HG03342 (cell line): Measurements from ENCODE around the gene COL5A1.
"Not testable (repeated sequence)": the region's sequence is repeated elsewhere in the genome, so short reads cannot be mapped to it uniquely, and the experiment has no call there.

Source experiments
- ATAC-seq: cut with Tn5 transposase; IDR thresholded peaks from one replicate; pipeline ENCODE4 v1.9.1; 2021; ENCODE audit warnings: mild to moderate bottlenecking, moderate library complexity; ENCODE audit not compliant: unreplicated experiment

Gene COL5A1

DNA sequence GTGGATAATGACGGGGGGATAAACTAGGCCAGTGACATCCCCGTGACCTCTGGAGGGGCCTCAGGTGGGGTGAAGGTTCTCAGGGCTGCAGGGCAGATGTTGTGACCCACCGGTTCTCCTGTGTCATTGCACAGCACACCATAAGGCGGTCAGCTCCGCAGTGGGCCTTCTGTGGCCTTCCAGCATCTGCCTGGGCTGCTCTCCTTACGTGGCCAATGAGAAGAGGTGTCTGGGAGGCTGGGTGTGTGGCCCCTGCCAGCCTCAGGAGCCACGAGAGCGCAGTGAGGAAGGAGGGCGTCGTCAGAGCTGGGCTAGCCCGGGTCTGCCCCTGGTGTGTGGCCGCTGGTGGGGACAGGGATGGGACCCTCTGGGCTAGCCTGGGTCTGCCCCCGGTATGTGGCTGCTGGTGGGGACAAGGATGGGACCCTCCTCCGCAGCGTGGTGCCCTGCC lies 48.7 kb downstream of the COL5A1 start:
- no peak for ATAC-seq

DNA sequence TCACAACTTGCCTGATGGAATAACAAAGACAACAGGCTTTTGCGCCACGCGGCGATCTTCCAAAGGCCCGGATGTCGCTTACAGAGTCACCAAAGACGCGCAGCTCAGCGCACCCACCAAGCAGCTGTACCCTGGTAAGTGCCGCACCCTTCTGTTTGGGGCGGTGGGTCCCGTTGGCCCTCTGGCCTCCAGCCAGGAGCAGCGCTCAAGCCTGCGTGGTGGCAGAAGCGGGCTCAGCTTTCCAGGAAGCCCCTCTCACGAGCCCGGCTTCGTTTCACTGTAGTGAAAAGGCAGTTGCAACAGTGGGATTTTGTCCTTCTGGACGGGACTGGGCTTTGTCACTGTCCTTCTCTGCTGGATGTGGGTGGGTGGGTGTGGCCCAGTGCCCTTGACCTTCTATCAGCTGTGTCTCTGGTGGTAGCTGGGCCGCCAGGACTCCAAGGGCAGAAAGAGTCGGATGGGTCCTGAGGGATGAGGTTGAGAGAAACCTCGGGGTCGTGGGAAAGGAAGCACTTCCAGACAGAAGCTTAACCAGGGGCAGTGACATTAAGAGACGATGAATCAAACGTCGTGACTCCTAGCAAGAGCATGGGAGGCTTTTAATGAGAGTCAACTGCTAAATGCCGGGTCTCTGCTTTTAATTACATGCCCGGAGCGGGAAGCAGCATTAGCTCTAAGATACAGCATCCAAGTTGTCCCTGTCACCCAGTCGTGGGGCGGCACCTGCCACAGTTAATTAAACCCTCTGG lies 49.5 kb downstream of the COL5A1 start:
- no peak for ATAC-seq

DNA sequence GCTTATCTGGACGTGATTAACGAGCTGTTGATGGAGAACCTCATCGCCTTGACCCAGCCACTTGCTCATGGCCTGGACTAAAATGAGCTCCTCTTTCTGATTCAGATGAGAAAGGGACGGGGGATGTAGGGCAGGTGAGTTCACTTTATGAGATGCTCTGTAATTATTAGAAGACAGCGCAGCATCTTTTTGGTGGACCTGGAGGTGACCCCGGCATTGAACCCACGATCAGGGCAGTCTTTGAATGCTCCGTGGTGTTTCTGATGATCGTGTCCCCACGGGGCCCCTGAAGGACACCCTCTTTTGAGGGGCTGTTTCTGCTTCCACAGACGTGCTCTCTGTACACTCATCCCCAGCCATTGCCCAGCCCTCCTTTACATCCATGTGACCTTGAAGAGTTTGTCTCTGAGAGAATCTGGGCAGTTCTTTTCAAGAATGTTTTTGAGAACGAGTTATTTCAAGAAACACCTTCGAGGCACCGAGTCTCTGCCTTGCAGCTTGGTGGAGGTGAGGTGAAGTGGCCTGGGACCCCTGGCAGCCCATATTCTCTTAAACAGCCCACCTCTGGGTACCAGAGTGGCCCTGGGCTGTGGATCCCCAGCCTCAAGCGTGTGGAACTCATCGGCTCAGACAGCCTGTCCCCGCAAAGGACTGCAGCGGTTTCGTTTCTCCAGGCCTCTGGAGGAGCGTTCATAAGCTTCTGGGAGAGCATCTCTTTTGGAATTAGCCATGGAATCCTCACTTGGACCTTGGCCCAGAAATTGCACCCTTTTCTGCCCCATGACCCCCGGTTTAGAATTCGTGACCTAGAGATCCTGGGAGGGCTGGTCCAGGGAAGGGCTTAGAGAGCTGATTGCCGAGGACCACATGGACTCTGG lies 50.3 kb downstream of the COL5A1 start:
- ATAC-seq: no peak

DNA sequence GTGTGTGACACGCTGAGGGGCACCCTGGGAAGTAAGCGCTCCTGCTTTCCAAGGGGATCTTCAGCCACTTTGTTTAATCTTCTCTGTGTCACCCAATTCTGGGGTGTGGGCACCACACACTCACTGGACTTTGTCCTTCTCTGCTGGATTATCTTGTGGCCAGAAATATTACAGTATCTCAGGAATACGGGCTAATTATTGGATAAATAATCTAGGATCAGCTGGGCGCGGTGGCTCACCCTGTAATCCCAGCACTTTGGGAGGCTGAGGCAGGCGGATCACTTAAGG lies 50.9 kb downstream of the COL5A1 start:
- no peak for ATAC-seq

DNA sequence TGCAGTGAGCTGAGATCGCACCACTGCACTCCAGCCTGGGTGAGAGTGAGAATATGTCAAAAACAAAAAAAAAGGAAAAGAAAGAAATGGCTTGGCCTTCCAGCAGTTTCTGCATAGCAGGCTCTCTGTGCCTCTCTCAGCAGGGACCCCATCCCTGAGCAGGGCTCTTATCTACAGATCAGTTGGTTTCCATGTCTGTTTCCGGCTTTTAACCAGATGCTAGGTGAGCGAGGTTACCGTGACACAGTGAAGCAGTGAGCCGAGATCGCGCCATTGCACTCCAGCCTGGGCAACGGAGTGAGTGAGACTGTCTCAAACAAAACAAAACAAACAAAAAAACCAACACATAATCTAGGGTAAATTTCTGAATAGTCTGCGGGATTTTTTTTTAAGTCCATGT lies 51.4 kb downstream of the COL5A1 start:
- no peak for ATAC-seq

DNA sequence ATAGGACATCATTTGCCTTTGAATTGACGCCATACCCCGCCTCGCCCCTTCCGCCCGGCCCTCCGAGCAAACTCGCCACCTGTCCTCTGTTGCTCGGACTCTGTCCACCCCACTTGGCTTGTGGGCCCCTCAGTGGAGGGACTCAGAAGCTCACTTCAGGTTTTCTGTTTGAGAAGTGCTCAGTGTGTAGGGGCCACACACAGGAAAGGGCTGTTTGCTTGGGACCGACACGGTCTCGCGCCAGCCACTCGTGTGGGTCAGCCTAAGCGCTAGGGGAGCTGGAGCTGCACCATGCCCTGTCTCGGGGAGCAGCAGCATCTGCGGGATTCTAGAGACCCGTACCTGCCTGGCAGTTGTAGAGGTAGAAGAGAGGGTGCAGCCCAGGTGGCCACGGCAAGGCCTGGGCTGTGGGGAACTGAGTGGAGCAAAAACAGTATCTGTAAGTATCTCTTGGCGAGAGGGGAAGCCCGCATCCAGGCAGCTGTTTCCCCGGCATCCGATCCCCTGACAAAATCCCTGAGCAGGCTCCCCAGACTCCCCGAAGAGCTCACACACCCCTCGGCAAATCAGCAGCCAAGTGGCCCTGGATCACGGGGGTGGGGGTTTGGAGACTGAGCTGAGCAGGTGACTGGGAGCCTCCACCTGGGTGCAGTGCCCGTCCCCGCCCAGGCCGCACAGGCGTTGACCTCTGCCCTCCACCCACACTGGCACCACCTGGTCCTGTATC lies 52.2 kb downstream of the COL5A1 start:
- ATAC-seq: no peak

DNA sequence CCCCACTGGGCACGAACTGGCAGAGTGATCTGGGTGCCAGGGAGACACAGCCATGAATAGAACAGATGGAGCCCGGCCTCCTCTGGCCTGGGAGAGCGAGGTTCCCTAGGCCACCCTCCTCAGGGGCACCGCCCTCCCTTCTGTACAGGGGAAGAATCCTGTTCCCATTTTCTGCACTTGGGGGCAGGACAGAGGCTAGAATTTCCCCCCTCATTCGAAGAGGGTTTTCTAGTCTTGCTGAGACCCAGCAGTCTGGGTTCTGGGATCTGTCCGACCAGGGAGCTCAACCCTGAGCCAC lies 52.7 kb downstream of the COL5A1 start:
- no peak for ATAC-seq

DNA sequence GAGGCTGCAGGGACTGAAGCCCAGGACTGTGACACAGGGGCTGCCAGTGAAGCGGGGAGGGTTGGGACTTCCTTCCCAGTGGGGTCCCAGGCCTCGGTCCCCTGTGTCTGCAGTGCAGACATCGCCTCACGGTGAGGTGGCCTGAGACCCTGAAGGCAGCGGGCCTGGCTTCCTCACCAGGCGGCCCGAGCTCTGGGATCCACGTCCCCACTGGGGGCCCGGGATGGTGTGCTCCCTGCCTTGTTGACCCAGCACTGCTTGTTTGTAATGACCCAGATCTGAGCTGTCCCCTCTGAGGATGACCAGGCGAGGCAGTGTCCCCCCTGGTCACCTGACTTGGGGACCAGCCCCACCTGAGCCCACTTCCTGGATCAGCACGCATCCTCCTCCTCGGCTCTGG lies 53.1 kb downstream of the COL5A1 start:
- no peak for ATAC-seq

DNA sequence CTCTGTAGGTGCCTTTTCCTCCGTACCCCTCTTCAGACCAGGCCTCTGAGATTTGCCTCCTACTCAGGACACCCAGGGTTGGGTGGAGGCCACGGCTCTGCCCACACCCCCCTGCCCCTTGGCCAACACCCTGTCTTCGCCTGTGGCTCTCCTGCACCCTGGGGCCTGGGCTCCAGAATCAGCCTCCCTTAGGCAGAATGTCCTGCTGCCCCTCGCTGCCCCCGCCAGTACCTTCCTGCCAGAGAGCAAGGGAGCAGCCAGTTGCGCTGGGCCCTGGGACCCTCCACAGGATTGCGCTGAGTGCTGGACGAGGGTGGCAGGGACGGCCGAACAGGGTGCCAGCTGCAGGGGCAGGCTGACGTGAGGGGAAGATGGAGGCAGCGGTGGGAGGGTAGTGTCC lies 53.5 kb downstream of the COL5A1 start:
- no peak for ATAC-seq

DNA sequence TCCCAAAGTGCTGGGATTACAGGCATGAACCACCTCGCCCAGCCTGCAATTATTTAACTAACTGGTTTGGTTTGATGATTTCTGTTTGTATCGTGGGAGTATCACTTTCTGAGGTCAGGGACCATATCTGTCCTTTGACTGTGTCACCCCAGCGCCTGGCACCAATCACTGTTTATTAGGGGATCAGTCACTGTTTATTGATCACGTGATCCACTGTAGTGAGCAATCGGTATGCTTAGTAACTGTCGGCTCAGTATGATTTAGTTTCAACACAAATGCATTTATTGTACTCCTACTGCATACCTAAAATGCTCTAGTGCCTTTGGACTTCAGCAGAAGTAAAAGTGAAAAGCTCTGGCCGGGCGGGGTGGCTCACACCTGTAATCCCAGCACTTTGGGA lies 54.8 kb downstream of the COL5A1 start:
- ATAC-seq: no peak

DNA sequence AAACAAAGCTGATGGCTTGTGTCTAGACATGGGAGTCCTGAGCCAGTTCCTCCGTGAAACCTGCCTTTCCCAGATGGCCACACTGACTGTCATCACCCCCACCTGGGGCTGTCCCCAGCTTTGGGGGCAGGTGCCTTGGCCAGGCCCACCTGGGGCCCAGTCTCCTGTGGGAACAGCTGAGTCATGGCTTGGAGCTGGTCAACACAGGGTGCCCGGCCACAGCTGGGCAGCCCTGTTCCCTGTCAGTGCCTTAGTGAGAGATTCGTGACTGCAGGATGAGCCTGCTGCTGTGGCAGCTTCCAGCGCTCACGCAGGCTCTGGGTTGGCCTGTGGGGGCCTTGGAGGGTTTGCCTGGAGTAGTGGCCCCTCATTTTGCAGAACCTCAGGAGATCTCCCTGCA lies 56.5 kb downstream of the COL5A1 start:
- no peak for ATAC-seq

DNA sequence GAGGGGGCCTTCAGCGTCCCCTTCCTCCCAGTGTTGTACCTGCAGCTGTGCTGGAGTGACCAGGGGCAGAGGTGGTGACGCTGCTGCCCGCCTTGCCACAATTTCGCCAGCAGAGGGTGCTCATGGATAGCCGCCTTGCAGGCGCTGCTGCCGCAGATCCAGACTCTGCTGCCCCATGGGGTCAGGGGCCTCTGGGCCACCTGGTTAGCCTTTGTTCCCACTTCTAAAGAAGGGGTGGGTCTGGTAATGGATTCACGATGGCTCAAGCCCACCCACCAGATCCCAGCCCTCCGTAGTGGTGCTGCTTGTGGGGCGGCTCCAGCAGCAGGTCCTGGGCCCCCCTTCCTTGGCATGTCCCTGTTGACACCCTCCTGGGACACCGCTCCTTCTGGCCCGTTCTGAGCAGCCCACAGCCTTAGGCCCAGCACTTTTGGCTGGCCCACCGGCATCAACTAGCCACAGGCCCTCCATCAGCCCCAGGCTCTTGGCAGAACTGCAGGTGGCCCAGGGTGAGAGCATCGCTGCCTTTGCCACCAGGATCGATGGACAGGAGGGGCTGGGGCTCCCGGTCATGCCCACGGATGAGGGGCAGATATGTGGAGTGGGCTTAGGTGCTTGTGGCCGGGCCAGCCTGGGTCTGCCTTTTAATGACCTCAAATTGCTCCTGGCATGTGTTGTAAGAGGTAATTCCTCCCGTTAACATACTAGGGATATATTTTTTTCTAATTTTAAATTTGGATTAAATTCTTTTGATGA lies 57.2 kb downstream of the COL5A1 start:
- no peak for ATAC-seq

DNA sequence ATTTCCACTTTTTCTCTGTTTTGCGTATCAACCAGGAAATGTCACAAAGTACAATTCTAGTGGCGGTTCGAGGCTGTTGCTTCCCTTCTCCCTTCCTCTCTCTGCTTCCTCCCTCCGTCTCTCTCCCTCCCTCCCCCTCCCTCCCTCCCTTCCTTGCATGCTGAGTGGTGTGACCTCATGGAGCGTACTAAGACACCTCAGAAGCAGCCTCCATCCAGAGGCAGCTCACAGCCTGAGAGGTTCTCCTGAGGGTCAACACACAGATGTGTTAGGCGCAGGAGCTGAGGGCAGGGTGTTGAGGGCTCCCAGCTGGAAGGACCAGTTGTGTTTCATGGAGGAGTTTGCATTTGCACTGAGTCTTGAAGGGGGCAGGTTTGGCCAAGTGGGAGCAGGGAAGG lies 57.7 kb downstream of the COL5A1 start:
- ATAC-seq: no peak

DNA sequence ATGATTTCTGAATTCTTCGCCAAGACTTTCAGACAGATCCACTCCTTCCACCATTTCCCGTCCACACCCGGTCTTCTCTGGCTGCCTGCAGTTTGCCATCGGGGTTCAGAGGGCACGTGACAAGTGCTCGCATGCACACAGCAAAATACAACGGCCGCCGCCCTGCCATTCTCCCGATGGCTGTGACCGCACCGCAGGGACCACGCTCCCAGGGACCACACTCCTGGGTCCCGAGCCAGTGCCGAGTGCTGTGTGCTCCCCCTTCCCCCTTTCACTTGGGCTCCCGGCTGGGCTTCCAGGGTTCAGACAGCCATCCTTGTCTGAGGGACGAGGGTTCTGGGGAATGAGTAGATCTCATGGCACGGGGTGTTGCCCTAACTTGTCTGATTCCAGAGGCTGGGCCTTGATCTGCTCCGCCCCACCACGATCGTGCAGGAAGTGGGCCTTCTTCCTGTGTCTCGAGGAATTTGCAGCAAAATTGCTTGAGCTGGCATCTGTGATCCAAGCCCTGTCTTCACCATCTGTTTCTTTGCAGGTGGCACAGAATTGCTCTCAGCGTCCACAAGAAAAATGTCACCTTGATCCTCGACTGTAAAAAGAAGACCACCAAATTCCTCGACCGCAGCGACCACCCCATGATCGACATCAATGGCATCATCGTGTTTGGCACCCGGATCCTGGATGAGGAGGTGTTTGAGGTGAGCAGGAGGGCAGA lies 59.2 kb downstream of the COL5A1 start:
- no peak for ATAC-seq

DNA sequence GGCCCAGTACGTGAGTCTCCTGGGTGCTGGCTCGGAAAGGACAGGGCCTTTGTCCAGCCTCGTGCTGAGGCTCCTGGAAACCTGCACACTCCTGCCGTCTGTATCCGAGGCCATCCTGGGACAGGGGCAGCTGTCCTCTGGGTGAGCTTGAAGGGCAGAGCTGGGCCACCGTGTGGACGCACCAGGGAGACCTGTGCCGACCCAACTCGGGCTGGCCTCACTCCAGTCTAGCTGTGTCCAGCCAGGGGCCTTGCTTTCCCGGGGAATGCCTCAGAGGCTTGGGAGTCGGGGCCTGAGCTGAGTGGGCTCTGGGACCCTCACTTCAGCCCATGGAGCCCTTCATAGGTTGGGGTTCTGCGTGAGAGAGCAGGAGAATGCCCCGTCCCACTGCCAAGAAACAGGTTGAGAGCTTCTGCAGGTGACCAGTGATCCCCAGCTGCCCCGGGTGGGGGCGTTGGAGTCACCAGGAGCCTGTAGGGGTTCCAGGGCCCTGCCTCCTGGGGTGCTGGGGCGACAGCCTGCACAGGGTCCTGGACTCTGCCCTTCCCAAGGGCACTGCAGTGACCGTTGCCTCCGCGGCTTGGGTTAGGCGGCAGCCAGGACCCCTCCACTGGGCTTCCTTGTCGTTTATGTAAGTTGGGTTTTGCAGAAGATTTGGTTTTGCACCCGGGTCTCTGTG lies 60.1 kb downstream of the COL5A1 start:
- no peak for ATAC-seq

DNA sequence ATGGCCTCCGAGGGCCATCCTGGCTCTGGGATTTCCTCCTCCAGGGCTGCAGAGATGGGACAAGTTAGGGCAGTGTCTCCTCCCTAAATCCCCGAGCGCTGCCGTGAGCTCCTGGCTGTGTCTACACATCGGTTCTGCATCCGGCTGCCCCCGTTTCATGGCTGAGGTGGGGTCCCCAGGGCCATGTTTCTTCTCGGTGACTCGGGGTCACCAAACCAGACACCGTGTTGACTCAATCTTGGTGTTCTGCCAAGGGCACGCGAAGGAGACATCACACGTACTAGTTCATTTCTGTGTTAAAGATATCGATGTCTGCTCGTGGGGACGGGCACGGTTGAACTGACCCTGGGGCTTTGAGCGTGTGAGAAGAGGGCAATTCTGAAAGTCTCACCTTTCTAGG lies 60.7 kb downstream of the COL5A1 start:
- no peak for ATAC-seq

DNA sequence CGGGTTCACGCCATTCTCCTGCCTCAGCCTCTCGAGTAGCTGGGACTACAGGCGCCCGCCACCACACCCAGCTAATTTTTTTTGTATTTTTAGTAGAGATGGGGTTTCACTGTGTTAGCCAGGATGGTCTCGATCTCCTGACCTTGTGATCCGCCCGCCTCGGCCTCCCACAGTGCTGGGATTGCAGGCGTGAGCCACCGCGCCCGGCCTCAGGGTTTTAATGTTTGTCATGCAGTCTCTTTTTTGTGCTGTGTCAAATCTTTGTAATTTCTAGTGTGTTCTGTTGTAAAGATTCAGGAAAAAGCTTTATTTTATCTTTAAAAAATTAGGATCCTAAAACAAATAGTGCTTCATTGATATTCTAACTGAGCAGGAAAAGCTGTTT lies 62.1 kb downstream of the COL5A1 start:
- not testable (repeated sequence) for ATAC-seq

DNA sequence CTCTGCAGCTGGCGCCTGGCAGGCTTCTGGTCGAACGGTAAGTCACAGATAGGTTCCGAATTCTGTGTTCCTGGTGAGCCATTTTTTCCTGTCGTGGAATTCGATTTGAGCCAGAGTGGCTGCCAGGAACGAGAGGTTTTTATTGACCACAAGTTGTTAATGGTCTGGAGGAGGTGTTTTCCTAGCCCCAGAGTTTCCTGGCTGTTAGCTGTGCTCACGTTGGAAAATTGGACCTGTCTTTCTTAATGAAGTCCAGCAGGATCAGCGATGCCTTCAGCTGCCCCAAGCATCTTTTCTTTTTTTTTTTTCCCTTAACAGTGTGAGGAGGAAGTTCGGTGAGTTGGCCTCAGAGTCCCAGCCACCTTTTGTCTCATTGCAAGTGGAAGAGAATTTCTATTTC lies 62.9 kb downstream of the COL5A1 start:
- no peak for ATAC-seq

DNA sequence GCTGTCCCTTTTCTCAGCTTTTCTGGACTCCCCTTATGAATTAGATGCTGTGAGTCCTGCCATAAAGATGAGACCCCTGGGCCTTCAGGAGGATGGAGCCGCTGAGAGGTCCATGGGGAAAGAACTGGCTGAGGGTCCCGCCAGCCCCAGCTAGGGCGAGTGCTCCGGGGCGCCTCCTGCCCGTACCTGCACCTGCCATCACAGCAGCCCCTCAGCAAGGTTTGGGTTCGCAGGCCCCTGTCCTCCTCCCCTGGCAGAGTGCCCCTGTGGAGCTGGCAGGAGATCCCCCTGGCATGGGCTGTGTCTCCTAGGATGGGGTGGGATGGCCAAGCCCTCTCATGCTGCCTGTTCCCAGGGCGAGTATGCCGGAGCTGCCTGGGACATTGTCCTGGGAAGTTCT lies 64.2 kb downstream of the COL5A1 start:
- no peak for ATAC-seq

DNA sequence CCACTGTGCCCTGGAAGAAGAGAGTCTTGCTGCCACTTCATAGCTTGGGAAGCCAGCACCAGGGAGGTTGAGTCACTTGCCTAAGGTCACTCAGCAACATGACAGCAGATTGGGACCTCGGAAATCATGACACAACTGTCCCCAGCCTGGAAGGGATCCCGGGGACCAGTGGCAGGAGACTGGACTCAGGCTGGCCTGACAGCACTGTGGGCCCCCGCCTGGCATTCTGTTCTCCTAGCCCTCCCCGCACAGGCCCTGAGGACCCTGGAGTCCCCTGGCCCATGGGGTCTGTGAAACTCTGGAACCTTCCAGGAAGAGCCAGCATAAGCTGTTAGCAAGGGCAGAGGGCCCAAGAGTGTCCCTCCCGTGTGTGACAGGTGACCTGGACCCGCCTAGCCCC lies 64.9 kb downstream of the COL5A1 start:
- ATAC-seq: no peak
